SK-N-SH treated with all-trans-retinoic acid at 6 μM for 48 hours (cell line): Measurements from ENCODE around the gene MMP11.

Experiments used
- ATAC-seq: fragments of 200-7000 bp; cut with Tn5 transposase; 3 replicates; pipeline ENCODE4 v1.9.1; 2020; ENCODE audit warnings: mild to moderate bottlenecking, moderate library complexity
- ARNTL ChIP-seq: fragments of 450-650 bp; formaldehyde crosslinking; IDR thresholded peaks from 2 replicates; pipeline ENCODE4 v1.5.0; 2020; ENCODE audit warnings: low read depth, mild to moderate bottlenecking, moderate library complexity, borderline replicate concordance
- CREB5 ChIP-seq: fragments of 250-450 bp; sonication (Bioruptor Pico); IDR thresholded peaks from 2 replicates; pipeline ENCODE4 v1.5.1; 2020; ENCODE audit warnings: low read depth, mild to moderate bottlenecking, moderate library complexity
- CSDC2 ChIP-seq: fragments of 250-450 bp; sonication (Bioruptor Pico); IDR thresholded peaks from 2 replicates; pipeline ENCODE4 v1.5.0; 2020; ENCODE audit warnings: mild to moderate bottlenecking, moderate library complexity
- CSRNP3 ChIP-seq: fragments of 250-450 bp; sonication (Bioruptor Pico); IDR thresholded peaks from 2 replicates; pipeline ENCODE4 v1.5.1; 2021; ENCODE audit warnings: mild to moderate bottlenecking, moderate library complexity
- ESRRG ChIP-seq: fragments of 250-450 bp; sonication (Bioruptor Pico); IDR thresholded peaks from 2 replicates; pipeline ENCODE4 v1.6.1; 2021; ENCODE audit warnings: mild to moderate bottlenecking
- GLIS3 ChIP-seq: fragments of 250-450 bp; sonication (Bioruptor Pico); IDR thresholded peaks from 2 replicates; pipeline ENCODE4 v1.5.0; 2020; ENCODE audit warnings: mild to moderate bottlenecking, moderate library complexity
- ISL1 ChIP-seq: fragments of 250-450 bp; sonication (Bioruptor Pico); IDR thresholded peaks from 2 replicates; pipeline ENCODE4 v2.1.2; 2022; ENCODE audit warnings: mild to moderate bottlenecking, moderate library complexity
- OSR1 ChIP-seq: fragments of 250-450 bp; sonication (Bioruptor Pico); IDR thresholded peaks from 2 replicates; pipeline ENCODE4 v1.8.0; 2022; ENCODE audit warnings: moderate library complexity, mild to moderate bottlenecking, inconsistent platforms
- POU6F1 ChIP-seq: fragments of 250-450 bp; sonication (Bioruptor Pico); IDR thresholded peaks from 2 replicates; pipeline ENCODE4 v1.8.0; 2021; ENCODE audit warnings: low read depth, mild to moderate bottlenecking, moderate library complexity, borderline replicate concordance
- PPARA ChIP-seq: fragments of 250-450 bp; sonication (Bioruptor Pico); IDR thresholded peaks from 2 replicates; pipeline ENCODE4 v1.5.0; 2020; ENCODE audit warnings: mild to moderate bottlenecking, borderline replicate concordance
- RARB ChIP-seq: fragments of 250-450 bp; sonication (Bioruptor Pico); IDR thresholded peaks from 2 replicates; pipeline ENCODE4 v1.8.0; 2021; ENCODE audit warnings: mild to moderate bottlenecking, moderate library complexity
- TCF4 ChIP-seq: fragments of 250-450 bp; sonication (Bioruptor Pico); IDR thresholded peaks from 2 replicates; pipeline ENCODE4 v1.8.0; 2021; ENCODE audit warnings: mild to moderate bottlenecking, moderate library complexity, borderline replicate concordance
- TOX ChIP-seq: fragments of 250-450 bp; sonication (Bioruptor Pico); IDR thresholded peaks from 2 replicates; pipeline ENCODE4 v1.8.0; 2021; ENCODE audit warnings: mild to moderate bottlenecking, moderate library complexity, borderline replicate concordance
- TSHZ2 ChIP-seq: fragments of 250-450 bp; sonication (Bioruptor Pico); IDR thresholded peaks from 2 replicates; pipeline ENCODE4 v1.5.0; 2020; ENCODE audit warnings: mild to moderate bottlenecking, moderate library complexity
- ZC3H10 ChIP-seq: fragments of 250-450 bp; sonication (Bioruptor Pico); IDR thresholded peaks from 2 replicates; pipeline ENCODE4 v1.5.1; 2021; ENCODE audit warnings: mild to moderate bottlenecking, moderate library complexity
- ZFP3 ChIP-seq: fragments of 250-450 bp; sonication (Bioruptor Pico); IDR thresholded peaks from 2 replicates; pipeline ENCODE4 v1.5.0; 2020; ENCODE audit warnings: mild to moderate bottlenecking, moderate library complexity
- ZNF565 ChIP-seq: fragments of 450-650 bp; formaldehyde crosslinking; conservative IDR thresholded peaks from 2 replicates; pipeline ENCODE4 v1.5.0; 2020; ENCODE audit warnings: low read depth, mild to moderate bottlenecking, moderate library complexity
- ZNF8 ChIP-seq: fragments of 450-650 bp; formaldehyde crosslinking; IDR thresholded peaks from 2 replicates; pipeline ENCODE4 v1.5.0; 2020; ENCODE audit warnings: mild to moderate bottlenecking, moderate library complexity

Gene MMP11

GRCh38 chr22:23816156-23816976 lies 43.7 kb downstream of the MMP11 start:
- TF ChIP-seq ZNF8 (CRISPR knock-in tag) = no peak
- no peak for TF ChIP-seq OSR1
- TF ChIP-seq ISL1 = no peak
- TF ChIP-seq ZFP3 (CRISPR knock-in tag) = no peak
- no peak for TF ChIP-seq POU6F1
- no peak; the same call in 2 of the 3 replicates for ATAC-seq

GRCh38 chr22:23817146-23817545 lies 44.5 kb downstream of the MMP11 start:
- no peak for ATAC-seq
- TF ChIP-seq CREB5 (no peak), CSDC2 (CRISPR knock-in tag) (no peak), ZNF8 (CRISPR knock-in tag) (no peak), CSRNP3 (no peak), TCF4 (no peak)

- TF ChIP-seq TOX (CRISPR knock-in tag) (no peak), RARB (no peak), ZNF8 (CRISPR knock-in tag) (no peak), TCF4 (no peak), TSHZ2 (CRISPR knock-in tag) (no peak), ZNF565 (CRISPR knock-in tag) (no peak), ARNTL (no peak), PPARA (CRISPR knock-in tag) (no peak), CREB5 (no peak), OSR1 (no peak), ZC3H10 (CRISPR knock-in tag) (no peak), CSDC2 (CRISPR knock-in tag) (no peak), GLIS3 (CRISPR knock-in tag) (no peak)
- ATAC-seq = no peak
Measured at GRCh38 chr22:23818541-23818940, 45.9 kb downstream of the MMP11 start.

- TF ChIP-seq TOX (CRISPR knock-in tag) (no peak), ZC3H10 (CRISPR knock-in tag) (no peak), POU6F1 (no peak), ESRRG (no peak), ZNF8 (CRISPR knock-in tag) (no peak), RARB (no peak), ARNTL (no peak), OSR1 (no peak), GLIS3 (CRISPR knock-in tag) (no peak)
- ATAC-seq = no peak
Measured at GRCh38 chr22:23820748-23821211, 48.1 kb downstream of the MMP11 start.
